Spleen (tissue), 11 donors: ENCODE results near the gene CDK8. TPM values are rescaled to one million over a fixed set of nuclear protein-coding genes. Genes with fewer than 3 reads are reported as not detected.

Experiments
- DNase-seq: peaks from one replicate; pipeline ENCODE4 v3.0.0-alpha.2; 2020
- H3K27ac ChIP-seq, 8 donors: fragments of 200-600 bp; sonication (generic) in 7 of 8; 1 replicate in 4 of 8; 2 replicates in 4 of 8; pipeline versions ENCODE4 v1.5.0 to v1.8.0; 2016 to 2021; ENCODE audit warnings: inconsistent platforms in 4 of 8, mild to moderate bottlenecking in 4 of 8, moderate library complexity in 1 of 8
- H3K27me3 ChIP-seq, 7 donors: fragments of 200-600 bp; sonication (generic) in 6 of 7; replicated peaks in 1 of 7; 1 replicate in 4 of 7; 2 replicates in 3 of 7; pipeline versions ENCODE4 v1.5.0 to v1.8.0; 2016 to 2021; ENCODE audit warnings: inconsistent platforms in 3 of 7, mild to moderate bottlenecking in 1 of 7
- H3K36me3 ChIP-seq, 6 donors: fragments of 200-600 bp; sonication (generic) in 5 of 6; 1 replicate in 4 of 6; 2 replicates in 2 of 6; pipeline versions ENCODE4 v1.5.0 to v1.8.0; 2016 to 2021; ENCODE audit warnings: inconsistent platforms in 2 of 6
- H3K4me1 ChIP-seq, 6 donors: fragments of 200-600 bp; sonication (generic) in 5 of 6; 1 replicate in 3 of 6; 2 replicates in 3 of 6; pipeline versions ENCODE4 v1.5.0 to v1.8.0; 2016 to 2021; ENCODE audit warnings: inconsistent platforms in 3 of 6
- H3K4me3 ChIP-seq, 8 donors: fragments of 200-600 bp; sonication (generic) in 7 of 8; 1 replicate in 4 of 8; 2 replicates in 4 of 8; pipeline versions ENCODE4 v1.5.0 to v1.8.0; 2016 to 2021; ENCODE audit warnings: inconsistent platforms in 4 of 8, mild to moderate bottlenecking in 4 of 8, moderate library complexity in 2 of 8
- H3K9me3 ChIP-seq, 8 donors: fragments of 200-600 bp; sonication (generic) in 7 of 8; 1 replicate in 4 of 8; 2 replicates in 4 of 8; pipeline versions ENCODE4 v1.5.0 to v1.8.0; 2016 to 2021; ENCODE audit warnings: inconsistent platforms in 4 of 8
- POLR2A ChIP-seq, 3 donors: fragments of 450-650 bp; IDR thresholded peaks; one replicate each; pipeline ENCODE4 v1.5.1; 2017; ENCODE audit warnings: antibody characterized with exemption in 3 of 3, mild to moderate bottlenecking in 1 of 3
- POLR2AphosphoS5 ChIP-seq, 3 donors: sonication (generic); formaldehyde crosslinking; IDR thresholded peaks; one replicate each; pipeline ENCODE4 v1.5.1; 2017; ENCODE audit warnings: antibody characterized with exemption in 3 of 3
- WGBS, 5 donors: extraction: QIAGEN DNeasy Blood & Tissue Kit in 3 of 5; methylation state at CpG; one replicate each; pipeline versions ENCODE4 v1.1.5 to v1.1.7; 2013 to 2018; 5-methylcytosine and 5-hydroxymethylcytosine counted together
- intact Hi-C: fragments of 100-400 bp; cut with DNase I; formaldehyde crosslinking; loops from one replicate; pipeline ENCODE4 v1.15.0; 2023; ENCODE audit warnings: low total_unique reads
- polyA plus RNA-seq, 3 donors: library from polyadenylated mRNA; stranded (reverse); fragments of 200-250 nt; gene quantifications; one replicate each; pipeline ENCODE4 v1.2.1, GENCODE V29; 2013
- total RNA-seq, 7 donors: library from RNA; depleted of rRNA in 3 of 7; stranded (reverse); fragments of >200 nt in 3 of 7; fragmentation: NEBNext Ultra II Directional in 4 of 7; extraction: Animal tissue kit (Norgen Biotek cat#: 25700) in 4 of 7; gene quantifications; one replicate each; pipeline versions ENCODE4 v1.1.0 to v1.2.1, GENCODE V29; 2016 to 2021
- TF ChIP-seq, protein P1 (sequence below), 11 experiments: fragments of 200-600 bp in 7 of 11; fragments of 450-650 bp in 4 of 11; sonication (generic) in 4 of 11; IDR thresholded peaks in 8 of 11; conservative IDR thresholded peaks in 3 of 11; 1 replicate in 7 of 11; 2 replicates in 4 of 11; pipeline versions ENCODE4 v1.4.0 to v1.8.0; 2016 to 2021; ENCODE audit warnings: antibody characterized with exemption in 11 of 11, inconsistent platforms in 4 of 11, mild to moderate bottlenecking in 1 of 11
- donor health status: healthy with polysubstance abuse.
- donor health status: DM: no; HTN: no; CAD: no; lungs with moderate emphysema.
- donor health status: DM: no; HTN: no; CAD: no.
- donor health status: Bipolar disorder and iron deficiency.
- donor health status: healthy.
- donor health status: DM: no; HTN: no; CAD: no.
- donor health status: DM: yes; HTN: yes; CAD: no.

CDK8 gene
- total and polyA plus RNA-seq, 10 donors = 7.8 to 16.4 (median 9.2) TPM

DNA sequence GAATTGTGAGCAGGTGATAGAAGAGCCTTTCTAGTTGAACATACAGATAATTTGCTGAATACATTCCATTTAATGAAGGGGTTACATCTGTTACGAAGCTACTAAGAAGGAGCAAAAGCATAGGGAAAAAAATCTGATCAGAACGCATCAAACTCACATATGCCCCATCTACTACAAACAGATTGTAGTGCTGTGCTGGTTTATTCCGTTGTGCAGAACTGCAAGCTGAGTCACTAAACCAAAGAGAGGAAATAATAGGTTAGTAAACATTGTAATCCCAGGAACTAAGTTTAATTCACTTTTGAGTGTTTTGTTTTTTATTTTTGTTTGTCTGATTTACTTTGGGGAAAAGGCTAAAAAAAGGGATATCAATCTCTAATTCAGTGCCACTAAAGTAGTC, 136.3 kb downstream of the CDK8 start:
- no peak for DNase-seq
- H3K36me3 ChIP-seq = peaks cover 0 to 67% (median 27%) of the 10 kb centered on the region in 6 donors
- TF ChIP-seq, protein P1, sequence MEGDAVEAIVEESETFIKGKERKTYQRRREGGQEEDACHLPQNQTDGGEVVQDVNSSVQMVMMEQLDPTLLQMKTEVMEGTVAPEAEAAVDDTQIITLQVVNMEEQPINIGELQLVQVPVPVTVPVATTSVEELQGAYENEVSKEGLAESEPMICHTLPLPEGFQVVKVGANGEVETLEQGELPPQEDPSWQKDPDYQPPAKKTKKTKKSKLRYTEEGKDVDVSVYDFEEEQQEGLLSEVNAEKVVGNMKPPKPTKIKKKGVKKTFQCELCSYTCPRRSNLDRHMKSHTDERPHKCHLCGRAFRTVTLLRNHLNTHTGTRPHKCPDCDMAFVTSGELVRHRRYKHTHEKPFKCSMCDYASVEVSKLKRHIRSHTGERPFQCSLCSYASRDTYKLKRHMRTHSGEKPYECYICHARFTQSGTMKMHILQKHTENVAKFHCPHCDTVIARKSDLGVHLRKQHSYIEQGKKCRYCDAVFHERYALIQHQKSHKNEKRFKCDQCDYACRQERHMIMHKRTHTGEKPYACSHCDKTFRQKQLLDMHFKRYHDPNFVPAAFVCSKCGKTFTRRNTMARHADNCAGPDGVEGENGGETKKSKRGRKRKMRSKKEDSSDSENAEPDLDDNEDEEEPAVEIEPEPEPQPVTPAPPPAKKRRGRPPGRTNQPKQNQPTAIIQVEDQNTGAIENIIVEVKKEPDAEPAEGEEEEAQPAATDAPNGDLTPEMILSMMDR (IDR thresholded peaks at IDR 0.05 in 8 of 11, conservative IDR thresholded peaks at IDR 0.05 in 3 of 11) = no peak
- TF ChIP-seq POLR2A (IDR thresholded peaks at IDR 0.05) (no peak), POLR2AphosphoS5 (IDR thresholded peaks at IDR 0.05) (no peak)
- intact Hi-C loops = no loop called here
- no peaks in the 10 kb centered on the region for H3K9me3 ChIP-seq
- no peak overlapping the region for H3K27ac ChIP-seq
- H3K27me3 ChIP-seq = no peaks in the 10 kb centered on the region
- no peak overlapping the region for H3K4me3 ChIP-seq
- 72 to 89% (median 85%) methylated on average over 3 of the region's 3 CpGs for WGBS, 5 donors
- no peaks in the 10 kb centered on the region for H3K4me1 ChIP-seq

DNA sequence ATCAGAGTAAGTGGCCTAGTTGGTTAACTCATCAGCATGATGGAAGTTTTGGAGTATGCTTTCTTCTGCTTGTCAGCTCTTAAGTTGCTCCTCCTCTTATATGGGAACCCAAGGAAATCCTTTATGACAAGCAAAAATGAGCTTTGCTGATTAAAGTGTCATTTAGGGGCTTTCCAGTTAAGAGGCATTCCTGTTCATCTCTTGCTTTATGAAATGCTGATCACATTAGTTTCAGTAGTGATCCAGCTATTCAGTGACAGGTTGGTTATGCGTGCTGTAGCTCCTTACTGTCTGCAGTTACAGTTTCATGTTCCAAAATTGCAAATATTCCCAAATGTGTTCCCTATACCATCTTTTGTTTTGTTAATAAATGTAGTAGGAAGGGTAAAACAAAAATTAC, 146.6 kb downstream of the CDK8 start:
- no peaks in the 10 kb centered on the region for H3K4me1 ChIP-seq
- H3K27ac ChIP-seq = no peak overlapping the region
- no peaks in the 10 kb centered on the region for H3K9me3 ChIP-seq
- intact Hi-C loops = no loop called here
- TF ChIP-seq, protein P1 (IDR thresholded peaks at IDR 0.05 in 8 of 11, conservative IDR thresholded peaks at IDR 0.05 in 3 of 11) = no peak
- TF ChIP-seq POLR2A (IDR thresholded peaks at IDR 0.05) = no peak
- TF ChIP-seq POLR2AphosphoS5 (IDR thresholded peaks at IDR 0.05) = no peak
- no peak overlapping the region for H3K4me3 ChIP-seq
- DNase-seq = no peak
- H3K27me3 ChIP-seq = no peaks in the 10 kb centered on the region
- WGBS, 5 donors = 69 to 84% (median 81%) methylated on average over 1 of the region's 1 CpG
- H3K36me3 ChIP-seq = peaks cover 0 to 80% (median 27%) of the 10 kb centered on the region in 6 donors

DNA sequence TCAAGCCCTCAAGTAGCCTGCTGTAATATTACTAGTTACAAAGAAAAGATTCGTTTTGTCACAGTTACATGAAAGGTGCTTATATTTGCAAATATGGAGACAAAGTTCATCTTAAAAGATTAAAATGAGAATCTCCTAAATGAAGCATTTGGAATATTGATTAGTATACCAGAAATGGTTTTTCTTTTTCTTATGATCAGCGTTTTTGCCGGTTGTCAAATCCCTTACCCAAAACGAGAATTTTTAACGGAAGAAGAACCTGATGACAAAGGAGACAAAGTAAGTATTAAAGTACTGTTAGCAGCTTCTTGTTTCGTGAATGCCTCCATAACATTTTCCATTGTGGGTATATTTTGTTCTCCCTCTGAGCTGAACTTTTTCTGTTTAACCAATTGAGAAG, 147.1 kb downstream of the CDK8 start:
- intact Hi-C loops = no loop called here
- H3K9me3 ChIP-seq = no peaks in the 10 kb centered on the region
- H3K4me1 ChIP-seq = no peaks in the 10 kb centered on the region
- H3K36me3 ChIP-seq = peaks cover 0 to 85% (median 27%) of the 10 kb centered on the region in 6 donors
- no peak overlapping the region for H3K4me3 ChIP-seq
- DNase-seq = no peak
- H3K27ac ChIP-seq = no peak overlapping the region
- 91 to 97% (median 96%) methylated on average over 6 of the region's 6 CpGs for WGBS, 5 donors
- TF ChIP-seq POLR2AphosphoS5 (IDR thresholded peaks at IDR 0.05) (no peak), POLR2A (IDR thresholded peaks at IDR 0.05) (no peak)
- TF ChIP-seq, protein P1 (IDR thresholded peaks at IDR 0.05 in 8 of 11, conservative IDR thresholded peaks at IDR 0.05 in 3 of 11) = no peak
- H3K27me3 ChIP-seq = no peaks in the 10 kb centered on the region

DNA sequence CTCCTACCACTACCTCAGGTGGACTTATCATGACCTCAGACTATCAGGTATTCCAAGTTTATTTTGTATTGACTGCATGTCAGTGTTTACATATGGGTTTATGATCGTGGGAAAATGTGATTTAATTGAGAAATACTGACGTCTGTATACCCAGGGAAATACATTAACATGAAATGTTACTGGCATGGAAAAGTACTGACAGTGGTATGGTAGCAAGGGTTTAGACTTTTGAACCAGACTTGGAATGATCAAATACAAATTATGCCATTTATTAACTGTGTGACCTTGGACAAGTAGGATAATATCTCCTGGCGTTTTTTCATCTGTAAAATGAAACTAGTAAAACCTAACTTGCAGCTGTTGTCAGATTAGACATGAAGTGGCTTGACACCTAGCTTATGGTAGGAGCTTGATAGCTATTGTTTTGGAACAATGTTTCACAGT, 147.7 kb downstream of the CDK8 start:
- peaks cover 0 to 90% (median 29%) of the 10 kb centered on the region in 6 donors for H3K36me3 ChIP-seq

More for the DNA sequence above, 147.7 kb downstream of the CDK8 start:
- 84 to 92% (median 87%) methylated on average over 3 of the region's 3 CpGs for WGBS, 5 donors
- no peaks in the 10 kb centered on the region for H3K9me3 ChIP-seq
- intact Hi-C loops = no loop called here
- H3K4me3 ChIP-seq = no peak overlapping the region
- DNase-seq = no peak
- no peaks in the 10 kb centered on the region for H3K4me1 ChIP-seq
- TF ChIP-seq POLR2A (IDR thresholded peaks at IDR 0.05) (no peak), POLR2AphosphoS5 (IDR thresholded peaks at IDR 0.05) (no peak)
- TF ChIP-seq, protein P1 (IDR thresholded peaks at IDR 0.05 in 8 of 11, conservative IDR thresholded peaks at IDR 0.05 in 3 of 11) = no peak
- no peaks in the 10 kb centered on the region for H3K27me3 ChIP-seq
- H3K27ac ChIP-seq = no peak overlapping the region
